ENCODE measurements around the gene CCNA2.

- TF ChIP-seq, protein P1, sequence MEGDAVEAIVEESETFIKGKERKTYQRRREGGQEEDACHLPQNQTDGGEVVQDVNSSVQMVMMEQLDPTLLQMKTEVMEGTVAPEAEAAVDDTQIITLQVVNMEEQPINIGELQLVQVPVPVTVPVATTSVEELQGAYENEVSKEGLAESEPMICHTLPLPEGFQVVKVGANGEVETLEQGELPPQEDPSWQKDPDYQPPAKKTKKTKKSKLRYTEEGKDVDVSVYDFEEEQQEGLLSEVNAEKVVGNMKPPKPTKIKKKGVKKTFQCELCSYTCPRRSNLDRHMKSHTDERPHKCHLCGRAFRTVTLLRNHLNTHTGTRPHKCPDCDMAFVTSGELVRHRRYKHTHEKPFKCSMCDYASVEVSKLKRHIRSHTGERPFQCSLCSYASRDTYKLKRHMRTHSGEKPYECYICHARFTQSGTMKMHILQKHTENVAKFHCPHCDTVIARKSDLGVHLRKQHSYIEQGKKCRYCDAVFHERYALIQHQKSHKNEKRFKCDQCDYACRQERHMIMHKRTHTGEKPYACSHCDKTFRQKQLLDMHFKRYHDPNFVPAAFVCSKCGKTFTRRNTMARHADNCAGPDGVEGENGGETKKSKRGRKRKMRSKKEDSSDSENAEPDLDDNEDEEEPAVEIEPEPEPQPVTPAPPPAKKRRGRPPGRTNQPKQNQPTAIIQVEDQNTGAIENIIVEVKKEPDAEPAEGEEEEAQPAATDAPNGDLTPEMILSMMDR (IDR thresholded peaks at IDR 0.05; ENCODE audit: insufficient read depth, low read length): no peak
- TF ChIP-seq, protein P2, sequence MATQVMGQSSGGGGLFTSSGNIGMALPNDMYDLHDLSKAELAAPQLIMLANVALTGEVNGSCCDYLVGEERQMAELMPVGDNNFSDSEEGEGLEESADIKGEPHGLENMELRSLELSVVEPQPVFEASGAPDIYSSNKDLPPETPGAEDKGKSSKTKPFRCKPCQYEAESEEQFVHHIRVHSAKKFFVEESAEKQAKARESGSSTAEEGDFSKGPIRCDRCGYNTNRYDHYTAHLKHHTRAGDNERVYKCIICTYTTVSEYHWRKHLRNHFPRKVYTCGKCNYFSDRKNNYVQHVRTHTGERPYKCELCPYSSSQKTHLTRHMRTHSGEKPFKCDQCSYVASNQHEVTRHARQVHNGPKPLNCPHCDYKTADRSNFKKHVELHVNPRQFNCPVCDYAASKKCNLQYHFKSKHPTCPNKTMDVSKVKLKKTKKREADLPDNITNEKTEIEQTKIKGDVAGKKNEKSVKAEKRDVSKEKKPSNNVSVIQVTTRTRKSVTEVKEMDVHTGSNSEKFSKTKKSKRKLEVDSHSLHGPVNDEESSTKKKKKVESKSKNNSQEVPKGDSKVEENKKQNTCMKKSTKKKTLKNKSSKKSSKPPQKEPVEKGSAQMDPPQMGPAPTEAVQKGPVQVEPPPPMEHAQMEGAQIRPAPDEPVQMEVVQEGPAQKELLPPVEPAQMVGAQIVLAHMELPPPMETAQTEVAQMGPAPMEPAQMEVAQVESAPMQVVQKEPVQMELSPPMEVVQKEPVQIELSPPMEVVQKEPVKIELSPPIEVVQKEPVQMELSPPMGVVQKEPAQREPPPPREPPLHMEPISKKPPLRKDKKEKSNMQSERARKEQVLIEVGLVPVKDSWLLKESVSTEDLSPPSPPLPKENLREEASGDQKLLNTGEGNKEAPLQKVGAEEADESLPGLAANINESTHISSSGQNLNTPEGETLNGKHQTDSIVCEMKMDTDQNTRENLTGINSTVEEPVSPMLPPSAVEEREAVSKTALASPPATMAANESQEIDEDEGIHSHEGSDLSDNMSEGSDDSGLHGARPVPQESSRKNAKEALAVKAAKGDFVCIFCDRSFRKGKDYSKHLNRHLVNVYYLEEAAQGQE (IDR thresholded peaks at IDR 0.05; ENCODE audit: insufficient replicate concordance, low read depth): no peak
- TF ChIP-seq GABPA (IDR thresholded peaks at IDR 0.05; ENCODE audit: low read depth) (no peak), POLR2AphosphoS5 (IDR thresholded peaks at IDR 0.05; ENCODE audit: low read depth) (no peak)
Measured at GRCh38 chr4:121814756-121815155, 8.9 kb downstream of the CCNA2 start.

Measured in HL-60 (cell line).